Nephron (organoid): ENCODE results near the gene MEF2A.

Experiments
- H3K27ac Mint-ChIP-seq, 3 experiments: 2 replicates each; pipeline ENCODE4 v1.8.0; 2020; ENCODE audit warnings: mixed read lengths in 3 of 3, mild to moderate bottlenecking in 2 of 3, moderate library complexity in 1 of 3
- H3K27me3 Mint-ChIP-seq: 2 replicates; pipeline ENCODE4 v1.8.0; 2021; ENCODE audit warnings: low read depth, mild to moderate bottlenecking, moderate library complexity, mixed read lengths
- H3K36me3 Mint-ChIP-seq: 2 replicates; pipeline ENCODE4 v1.8.0; 2020; ENCODE audit warnings: low read depth, mixed read lengths
- H3K4me1 Mint-ChIP-seq: 2 replicates; pipeline ENCODE4 v1.8.0; 2020; ENCODE audit warnings: mixed read lengths
- H3K4me3 Mint-ChIP-seq, 3 experiments: 2 replicates each; pipeline ENCODE4 v1.8.0; 2020; ENCODE audit warnings: mild to moderate bottlenecking in 3 of 3, mixed read lengths in 3 of 3, moderate library complexity in 2 of 3
- H3K9me3 Mint-ChIP-seq: 2 replicates; pipeline ENCODE4 v1.8.0; 2020; ENCODE audit warnings: mixed read lengths
- TF ChIP-seq, protein P1 (sequence below), 3 experiments: fragments of 200-600 bp; sonication (generic); IDR thresholded peaks; one replicate each; pipeline ENCODE4 v1.5.0; 2021; ENCODE audit warnings: antibody characterized with exemption in 3 of 3; ENCODE audit not compliant: unreplicated experiment in 3 of 3

The MEF2A gene

DNA sequence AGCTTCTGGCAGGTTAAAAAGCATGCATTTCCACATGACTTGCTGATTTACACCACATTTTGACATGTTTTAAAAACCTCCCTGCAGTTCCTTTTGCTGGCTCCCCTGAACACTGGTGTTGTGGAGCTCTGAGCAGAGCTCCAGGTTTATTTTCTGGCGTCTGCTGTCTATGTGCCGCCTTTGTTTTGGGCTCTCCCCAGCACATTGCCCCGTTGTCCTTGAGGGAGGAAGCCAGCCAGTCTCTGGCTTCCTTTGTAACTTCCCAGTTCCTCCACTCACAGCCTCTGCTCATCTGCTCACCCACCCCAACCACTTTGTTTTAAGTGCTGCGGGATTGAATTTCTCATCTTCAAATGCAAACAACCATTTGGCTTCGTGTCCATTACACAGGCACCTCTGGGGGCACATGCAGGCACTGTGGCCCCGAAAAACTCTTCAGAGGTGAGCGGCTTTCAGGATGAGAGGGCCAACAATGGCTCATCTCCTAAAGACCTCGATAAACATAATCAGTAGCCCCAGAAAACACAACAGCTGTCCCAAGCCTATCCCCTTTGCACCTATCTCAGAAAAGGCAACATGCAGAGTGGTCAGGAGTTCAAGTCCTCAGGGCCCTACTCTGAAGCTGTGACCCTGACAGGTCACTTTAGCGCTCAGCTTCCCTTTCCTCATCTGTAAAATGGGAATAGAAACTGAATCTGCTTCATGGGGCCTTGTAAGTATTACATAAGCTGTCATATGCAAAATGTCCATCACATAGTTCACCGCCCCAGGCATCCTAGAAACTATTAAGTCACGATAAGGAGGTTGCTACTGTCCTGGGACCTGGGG, 1.3 kb upstream of the MEF2A start:
- TF ChIP-seq, protein P1, sequence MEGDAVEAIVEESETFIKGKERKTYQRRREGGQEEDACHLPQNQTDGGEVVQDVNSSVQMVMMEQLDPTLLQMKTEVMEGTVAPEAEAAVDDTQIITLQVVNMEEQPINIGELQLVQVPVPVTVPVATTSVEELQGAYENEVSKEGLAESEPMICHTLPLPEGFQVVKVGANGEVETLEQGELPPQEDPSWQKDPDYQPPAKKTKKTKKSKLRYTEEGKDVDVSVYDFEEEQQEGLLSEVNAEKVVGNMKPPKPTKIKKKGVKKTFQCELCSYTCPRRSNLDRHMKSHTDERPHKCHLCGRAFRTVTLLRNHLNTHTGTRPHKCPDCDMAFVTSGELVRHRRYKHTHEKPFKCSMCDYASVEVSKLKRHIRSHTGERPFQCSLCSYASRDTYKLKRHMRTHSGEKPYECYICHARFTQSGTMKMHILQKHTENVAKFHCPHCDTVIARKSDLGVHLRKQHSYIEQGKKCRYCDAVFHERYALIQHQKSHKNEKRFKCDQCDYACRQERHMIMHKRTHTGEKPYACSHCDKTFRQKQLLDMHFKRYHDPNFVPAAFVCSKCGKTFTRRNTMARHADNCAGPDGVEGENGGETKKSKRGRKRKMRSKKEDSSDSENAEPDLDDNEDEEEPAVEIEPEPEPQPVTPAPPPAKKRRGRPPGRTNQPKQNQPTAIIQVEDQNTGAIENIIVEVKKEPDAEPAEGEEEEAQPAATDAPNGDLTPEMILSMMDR (IDR thresholded peaks at IDR 0.05; ENCODE audit: unreplicated experiment in 3 of 3): no peak
- Mint-ChIP-seq H3K27ac (peak overlapping the region; percentile 87 to 96 (median 92)), H3K4me3 (peak overlapping the region; percentile 79 to 89 (median 84)), H3K4me1 (peaks cover 44% of the 10 kb centered on the region), H3K27me3 (peaks cover 5% of the 10 kb centered on the region), H3K9me3 (no peaks in the 10 kb centered on the region), H3K36me3 (no peaks in the 10 kb centered on the region)

DNA sequence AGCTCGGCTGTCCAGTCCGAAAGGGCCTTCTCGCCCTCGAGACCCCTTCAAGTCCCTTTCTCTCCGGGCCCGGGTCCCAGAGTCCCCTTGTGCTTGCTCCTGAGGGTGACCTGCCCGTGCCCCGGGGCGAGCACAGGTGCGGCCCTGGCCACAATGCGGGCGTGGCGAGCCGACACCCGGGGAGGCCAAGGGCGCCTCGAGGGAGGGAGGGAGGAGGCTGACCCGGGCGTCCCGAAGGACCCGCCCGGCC, 810 bp upstream of the MEF2A start:
- Mint-ChIP-seq H3K9me3 (no peaks in the 10 kb centered on the region), H3K36me3 (no peaks in the 10 kb centered on the region), H3K4me3 (peak overlapping the region; percentile 79 to 89 (median 84)), H3K4me1 (peaks cover 44% of the 10 kb centered on the region), H3K27ac (peak overlapping the region; percentile 87 to 96 (median 92)), H3K27me3 (peaks cover 5% of the 10 kb centered on the region)
- TF ChIP-seq, protein P1 (IDR thresholded peaks at IDR 0.05; ENCODE audit: unreplicated experiment in 3 of 3): no peak

DNA sequence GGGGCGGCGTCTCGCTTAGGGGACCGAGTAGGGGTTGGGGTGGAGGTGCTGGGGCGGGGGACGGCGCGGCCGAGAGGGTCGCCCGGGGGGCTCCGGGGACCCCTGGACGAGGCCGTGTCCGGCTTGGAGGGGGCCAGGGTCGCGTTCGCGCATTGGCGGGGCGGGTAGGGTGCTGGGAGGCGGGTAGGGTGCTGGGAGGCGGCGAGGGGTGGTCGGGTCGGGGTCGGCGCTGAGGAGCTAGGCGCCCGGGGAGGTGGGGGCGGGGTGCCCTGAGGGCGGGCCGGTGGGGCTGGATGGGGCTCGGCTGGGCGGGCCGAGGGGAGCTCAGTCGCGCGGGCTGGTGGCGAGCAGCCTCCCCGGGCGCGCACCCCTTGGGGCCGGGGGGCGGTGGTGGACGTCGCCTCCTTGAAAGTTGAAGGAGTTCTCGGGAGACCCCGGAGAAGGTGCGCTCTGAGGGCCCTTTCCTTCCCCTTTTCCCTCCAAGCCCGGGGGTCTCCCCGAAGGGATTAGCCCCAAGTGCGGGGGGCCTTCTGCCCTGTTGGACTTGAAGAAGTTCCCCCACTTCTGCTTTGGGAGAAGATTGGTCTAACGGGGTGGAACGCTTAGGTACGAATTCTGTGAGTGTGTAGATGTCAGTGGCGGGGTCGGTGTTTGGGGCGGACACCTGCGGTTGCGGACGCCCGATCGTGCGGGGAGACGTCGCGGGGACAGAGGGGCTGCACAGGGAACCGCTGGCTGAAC, 543 bp downstream of the MEF2A start:
- TF ChIP-seq, protein P1 (IDR thresholded peaks at IDR 0.05; ENCODE audit: unreplicated experiment in 3 of 3): no peak
- H3K9me3 Mint-ChIP-seq: no peaks in the 10 kb centered on the region
- peak overlapping the region; percentile 97 to 100 (median 97) for H3K4me3 Mint-ChIP-seq
- peaks cover 5% of the 10 kb centered on the region for H3K27me3 Mint-ChIP-seq
- peak overlapping the region; percentile 90 to 100 (median 93) for H3K27ac Mint-ChIP-seq
- H3K4me1 Mint-ChIP-seq: peaks cover 44% of the 10 kb centered on the region
- no peaks in the 10 kb centered on the region for H3K36me3 Mint-ChIP-seq

DNA sequence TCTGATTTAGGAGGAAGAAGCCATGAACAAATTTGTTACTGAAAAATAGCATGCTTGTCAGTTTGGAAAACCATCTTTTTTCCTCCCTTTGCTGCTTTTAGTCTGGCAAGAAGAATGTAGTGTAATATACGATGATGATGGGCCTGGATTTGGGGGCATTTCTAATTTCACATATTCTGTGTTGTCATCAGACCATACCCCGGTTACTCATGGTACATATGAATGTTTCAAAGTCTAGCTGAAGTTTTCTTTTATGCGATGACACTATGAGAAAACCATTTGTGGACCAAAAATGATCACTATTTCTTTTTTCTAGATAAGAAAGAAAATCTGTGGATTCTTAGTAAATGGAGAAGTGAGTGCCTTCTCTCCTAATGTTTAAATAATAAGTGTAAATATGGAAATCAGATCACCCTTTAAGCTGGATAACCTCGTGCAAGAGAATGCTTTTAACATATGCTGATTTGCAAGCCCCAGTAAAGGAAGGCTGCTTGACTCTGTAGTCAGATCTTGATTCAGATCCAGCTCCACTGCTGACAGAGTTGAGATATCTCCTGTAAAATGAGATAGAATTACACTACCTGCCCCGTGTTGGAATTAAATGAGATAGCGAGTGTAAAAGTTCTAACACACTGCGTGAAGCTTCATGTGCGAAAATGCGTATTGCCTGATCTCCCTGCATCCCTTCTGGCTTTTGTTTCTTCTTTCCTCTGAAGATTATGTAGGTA, 3.0 kb downstream of the MEF2A start:
- Mint-ChIP-seq H3K9me3 (no peaks in the 10 kb centered on the region), H3K4me3 (peak overlapping the region; percentile 33 to 64 (median 56)), H3K36me3 (peaks cover 3% of the 10 kb centered on the region), H3K4me1 (peaks cover 46% of the 10 kb centered on the region), H3K27ac (peak overlapping the region in 1 of 3 experiments; percentile 33), H3K27me3 (no peaks in the 10 kb centered on the region)
- TF ChIP-seq, protein P1 (IDR thresholded peaks at IDR 0.05; ENCODE audit: unreplicated experiment in 3 of 3): no peak

DNA sequence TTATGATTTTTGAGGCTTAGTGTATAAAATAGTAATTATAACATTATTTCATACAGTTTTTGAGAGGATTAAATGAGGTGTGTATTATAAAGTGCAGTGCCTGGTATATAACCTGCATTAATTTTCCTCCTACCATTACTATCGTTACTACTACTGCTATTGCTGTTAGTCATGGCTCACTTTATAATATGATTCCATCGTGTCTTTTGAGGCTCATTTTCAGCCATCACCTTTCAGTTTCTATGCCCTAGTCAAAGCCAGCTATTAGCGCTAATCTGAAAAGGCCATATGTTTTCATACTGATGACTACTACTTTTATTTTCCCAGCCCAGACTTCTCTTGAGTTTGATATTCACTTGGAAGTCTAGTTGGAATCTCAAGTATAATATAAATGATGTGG, 5.5 kb downstream of the MEF2A start:
- TF ChIP-seq, protein P1 (IDR thresholded peaks at IDR 0.05; ENCODE audit: unreplicated experiment in 3 of 3): no peak
- Mint-ChIP-seq H3K36me3 (peaks cover 24% of the 10 kb centered on the region), H3K27me3 (no peaks in the 10 kb centered on the region), H3K4me3 (no peak overlapping the region), H3K9me3 (no peaks in the 10 kb centered on the region), H3K27ac (no peak overlapping the region), H3K4me1 (peaks cover 35% of the 10 kb centered on the region)
